ENCODE results near the gene ADRB2. TPM values are rescaled to one million over a fixed set of nuclear protein-coding genes. Genes with fewer than 3 reads are reported as not detected.

The ADRB2 gene
- total RNA-seq, 2 donors from 2014 or later: 7.3 to 7.7 TPM

DNA sequence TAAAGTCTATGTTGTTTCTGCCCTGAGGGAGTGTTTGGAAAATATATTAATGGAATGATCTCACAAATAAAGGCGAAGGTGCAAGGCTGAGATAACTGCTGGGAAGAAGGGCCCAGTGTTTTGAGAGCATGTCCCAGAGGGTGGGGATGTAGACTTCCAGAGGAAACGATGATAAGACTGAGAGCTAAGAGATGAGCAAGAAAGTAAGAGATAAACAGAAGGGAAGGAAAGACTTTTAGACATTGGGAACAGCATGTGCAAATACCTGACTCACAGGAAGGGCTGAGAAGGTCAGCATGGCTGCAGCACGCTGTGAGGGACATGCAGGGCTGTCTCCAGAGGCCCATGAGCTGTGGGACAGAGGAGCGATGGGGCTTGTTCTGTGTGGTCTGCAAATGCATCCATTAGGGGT lies 19.9 kb upstream of the ADRB2 start:
- Histone ChIP-seq H3K27ac (peak overlapping the region in 1 of 2 donors; percentile 80), H3K4me3 (no peak overlapping the region), H3K27me3 (no peaks in the 10 kb centered on the region), H3K4me1 (peaks cover 0 to 37% of the 10 kb centered on the region in 2 donors), H3K9me3 (no peaks in the 10 kb centered on the region), H3K36me3 (no peaks in the 10 kb centered on the region)
- TF ChIP-seq, protein P1, sequence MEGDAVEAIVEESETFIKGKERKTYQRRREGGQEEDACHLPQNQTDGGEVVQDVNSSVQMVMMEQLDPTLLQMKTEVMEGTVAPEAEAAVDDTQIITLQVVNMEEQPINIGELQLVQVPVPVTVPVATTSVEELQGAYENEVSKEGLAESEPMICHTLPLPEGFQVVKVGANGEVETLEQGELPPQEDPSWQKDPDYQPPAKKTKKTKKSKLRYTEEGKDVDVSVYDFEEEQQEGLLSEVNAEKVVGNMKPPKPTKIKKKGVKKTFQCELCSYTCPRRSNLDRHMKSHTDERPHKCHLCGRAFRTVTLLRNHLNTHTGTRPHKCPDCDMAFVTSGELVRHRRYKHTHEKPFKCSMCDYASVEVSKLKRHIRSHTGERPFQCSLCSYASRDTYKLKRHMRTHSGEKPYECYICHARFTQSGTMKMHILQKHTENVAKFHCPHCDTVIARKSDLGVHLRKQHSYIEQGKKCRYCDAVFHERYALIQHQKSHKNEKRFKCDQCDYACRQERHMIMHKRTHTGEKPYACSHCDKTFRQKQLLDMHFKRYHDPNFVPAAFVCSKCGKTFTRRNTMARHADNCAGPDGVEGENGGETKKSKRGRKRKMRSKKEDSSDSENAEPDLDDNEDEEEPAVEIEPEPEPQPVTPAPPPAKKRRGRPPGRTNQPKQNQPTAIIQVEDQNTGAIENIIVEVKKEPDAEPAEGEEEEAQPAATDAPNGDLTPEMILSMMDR (IDR thresholded peaks at IDR 0.05): no peak
- DNase-seq (ENCODE audit: low spot score): no peak

DNA sequence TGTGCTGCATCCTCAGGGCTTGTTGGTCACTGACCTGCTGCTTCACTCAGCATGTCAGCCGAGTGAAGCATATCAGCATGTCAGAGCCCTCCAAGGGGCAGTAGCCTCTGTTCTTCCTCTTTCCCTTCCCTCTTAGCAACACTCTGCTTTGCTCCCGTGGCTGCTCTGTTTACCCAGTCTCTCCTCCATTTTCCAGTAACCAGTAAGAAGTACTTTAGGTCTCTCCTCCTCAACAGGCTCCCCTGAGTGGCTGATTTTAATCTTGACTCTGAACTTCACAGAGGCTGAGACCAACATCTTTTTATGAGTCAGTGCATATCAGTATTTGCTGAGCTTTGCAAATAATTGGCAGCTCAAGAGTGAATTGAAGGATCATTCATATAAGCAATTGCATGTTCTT lies 18.6 kb upstream of the ADRB2 start:
- no peak for DNase-seq (ENCODE audit: low spot score)
- Histone ChIP-seq H3K9me3 (no peaks in the 10 kb centered on the region), H3K36me3 (no peaks in the 10 kb centered on the region), H3K27ac (peak overlapping the region in 1 of 2 donors; percentile 27), H3K4me3 (no peak overlapping the region), H3K4me1 (peaks cover 0 to 37% of the 10 kb centered on the region in 2 donors), H3K27me3 (no peaks in the 10 kb centered on the region)
- TF ChIP-seq, protein P1 (IDR thresholded peaks at IDR 0.05): no peak

DNA sequence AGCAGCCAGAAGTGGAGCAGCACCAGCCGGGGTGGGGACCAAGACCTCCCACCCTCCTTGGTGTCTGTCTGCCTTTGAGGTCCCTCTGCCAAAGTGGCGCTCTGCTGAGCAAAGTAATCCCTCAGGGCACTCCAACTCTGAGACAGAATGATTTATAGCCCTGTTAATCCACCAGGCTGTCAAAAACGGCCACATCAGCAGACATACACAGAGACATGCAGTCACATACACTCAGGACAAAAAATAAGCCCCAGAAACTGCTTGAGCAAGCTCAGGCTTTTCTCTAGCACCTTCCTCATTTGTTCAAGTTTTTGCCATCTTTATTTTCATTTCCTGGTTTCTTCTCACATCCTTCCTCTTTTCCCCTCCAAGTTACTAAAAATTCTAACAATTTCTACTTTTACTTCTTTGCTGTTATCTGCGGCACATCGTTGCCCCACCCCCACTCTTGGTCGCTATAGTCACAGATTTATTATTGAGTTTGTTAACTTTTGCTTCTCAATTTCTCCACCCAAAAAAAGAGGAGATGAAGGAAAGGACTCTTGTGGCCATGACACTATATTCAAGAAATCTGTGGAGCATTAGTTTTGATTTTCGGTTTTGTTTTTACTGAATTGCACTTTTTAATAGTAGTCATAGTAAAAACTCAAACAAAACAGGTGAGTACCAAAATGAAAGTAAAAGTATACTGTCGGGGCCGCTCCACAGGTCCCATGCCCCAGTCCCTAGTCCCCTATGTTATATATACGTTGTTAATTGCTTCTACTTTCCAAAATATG lies 17.4 kb upstream of the ADRB2 start:
- DNase-seq (ENCODE audit: low spot score): no peak
- TF ChIP-seq, protein P1 (IDR thresholded peaks at IDR 0.05): no peak
- Histone ChIP-seq H3K27ac (peak overlapping the region in 1 of 2 donors; percentile 27), H3K36me3 (no peaks in the 10 kb centered on the region), H3K4me1 (peaks cover 0 to 37% of the 10 kb centered on the region in 2 donors), H3K4me3 (peak overlapping the region in 1 of 2 donors; percentile 14), H3K27me3 (no peaks in the 10 kb centered on the region), H3K9me3 (no peaks in the 10 kb centered on the region)

DNA sequence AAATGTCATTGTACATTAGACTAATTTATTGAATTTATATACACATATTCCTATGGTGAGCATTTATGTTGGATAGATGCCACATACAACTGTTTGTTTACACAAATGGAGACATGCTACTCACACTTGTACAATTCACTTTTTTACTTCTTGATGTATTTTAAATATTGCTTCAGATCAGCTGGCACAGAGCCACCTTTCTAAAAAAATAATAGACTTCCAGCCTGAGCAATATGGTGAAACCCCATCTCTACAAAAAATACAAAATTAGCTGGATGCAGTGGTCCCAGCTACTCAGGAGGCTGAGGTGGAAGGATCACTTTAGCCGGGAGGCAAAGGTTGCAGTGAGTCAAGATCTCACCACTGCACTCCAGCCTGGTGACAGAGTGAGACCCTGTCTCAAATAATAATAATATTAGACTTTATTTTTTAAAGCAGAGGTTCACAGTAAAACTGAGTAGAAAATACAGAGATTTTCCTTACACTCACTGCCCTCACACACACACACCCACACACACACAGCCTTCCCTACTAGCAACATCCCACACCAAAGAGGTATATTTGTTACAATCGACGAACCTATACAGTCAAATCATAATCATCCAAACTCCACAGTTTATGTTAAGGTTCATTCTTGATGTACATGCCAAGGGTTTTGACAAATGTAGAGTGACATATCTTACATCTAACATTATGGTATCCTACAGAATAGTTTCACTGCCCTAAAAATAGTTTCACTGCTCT lies 16.5 kb upstream of the ADRB2 start:
- no peaks in the 10 kb centered on the region for H3K36me3 ChIP-seq
- peaks cover 0 to 37% of the 10 kb centered on the region in 2 donors for H3K4me1 ChIP-seq
- no peak for DNase-seq (ENCODE audit: low spot score)
- H3K4me3 ChIP-seq: peak overlapping the region in 1 of 2 donors; percentile 14
- no peak overlapping the region for H3K27ac ChIP-seq
- H3K9me3 ChIP-seq: no peaks in the 10 kb centered on the region
- TF ChIP-seq, protein P1 (IDR thresholded peaks at IDR 0.05): no peak
- no peaks in the 10 kb centered on the region for H3K27me3 ChIP-seq

DNA sequence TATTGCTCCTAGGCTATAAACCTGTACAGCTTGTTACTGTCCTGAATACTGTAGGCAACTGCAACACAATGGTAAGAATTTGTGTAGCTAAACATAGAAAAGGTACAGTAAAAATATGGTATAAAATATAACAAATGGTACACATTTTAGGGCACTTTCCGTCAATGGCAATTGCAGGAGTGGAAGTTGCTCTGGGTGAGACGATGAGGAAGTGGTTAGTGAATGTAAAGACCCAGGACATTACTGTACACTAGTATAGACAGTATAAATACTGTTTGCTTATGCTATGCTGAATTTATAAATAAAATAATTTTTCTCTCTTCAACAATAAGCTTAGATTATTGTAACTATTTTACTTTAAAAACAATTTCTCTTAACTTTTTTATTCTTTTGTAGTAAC lies 15.6 kb upstream of the ADRB2 start:
- DNase-seq (ENCODE audit: low spot score): no peak
- TF ChIP-seq, protein P1 (IDR thresholded peaks at IDR 0.05): no peak
- no peaks in the 10 kb centered on the region for H3K27me3 ChIP-seq
- no peaks in the 10 kb centered on the region for H3K36me3 ChIP-seq
- peaks cover 0 to 29% of the 10 kb centered on the region in 2 donors for H3K4me1 ChIP-seq
- H3K9me3 ChIP-seq: no peaks in the 10 kb centered on the region
- H3K27ac ChIP-seq: no peak overlapping the region
- no peak overlapping the region for H3K4me3 ChIP-seq
